Measurements from ENCODE around the gene CDH23.

The CDH23 gene

GRCh38 chr10:71604324-71605018, 207.8 kb downstream of the CDH23 start:
- no peak for DNase-seq (ENCODE audit: low read depth in 2 of 2)

GRCh38 chr10:71605263-71605962, 208.7 kb downstream of the CDH23 start:
- no peak for DNase-seq (ENCODE audit: low read depth in 2 of 2)

- DNase-seq (ENCODE audit: low read depth in 2 of 2), result no peak
These were observed 209.7 kb downstream of the CDH23 start for GRCh38 chr10:71606257-71607081.

GRCh38 chr10:71607082-71607443, 210.3 kb downstream of the CDH23 start:
- no peak for DNase-seq (ENCODE audit: low read depth in 2 of 2)

GRCh38 chr10:71608819-71609768, 212.4 kb downstream of the CDH23 start:
- peak; percentile 43 to 58 for DNase-seq (ENCODE audit: low read depth in 2 of 2)

- no peak for DNase-seq (ENCODE audit: low read depth in 2 of 2)
These were observed 213.9 kb downstream of the CDH23 start for GRCh38 chr10:71610651-71611050.

- no peak for DNase-seq (ENCODE audit: low read depth in 2 of 2)
These were observed 214.4 kb downstream of the CDH23 start for GRCh38 chr10:71611131-71611530.

GRCh38 chr10:71611709-71612422, 215.1 kb downstream of the CDH23 start:
- no peak for DNase-seq (ENCODE audit: low read depth in 2 of 2)

GRCh38 chr10:71613261-71613777, 216.6 kb downstream of the CDH23 start:
- DNase-seq (ENCODE audit: low read depth in 2 of 2), result no peak

GRCh38 chr10:71613877-71614276, 217.2 kb downstream of the CDH23 start:
- DNase-seq (ENCODE audit: low read depth in 2 of 2), result no peak

GRCh38 chr10:71614946-71615345, 218.2 kb downstream of the CDH23 start:
- DNase-seq (ENCODE audit: low read depth in 2 of 2), result no peak

GRCh38 chr10:71615538-71616329, 219.0 kb downstream of the CDH23 start:
- DNase-seq (ENCODE audit: low read depth in 2 of 2), result no peak

GRCh38 chr10:71616817-71617654, 220.3 kb downstream of the CDH23 start:
- no peak for DNase-seq (ENCODE audit: low read depth in 2 of 2)

- DNase-seq (ENCODE audit: low read depth in 2 of 2), result no peak
These were observed 221.5 kb downstream of the CDH23 start for GRCh38 chr10:71618176-71618575.

GRCh38 chr10:71618598-71618997, 221.9 kb downstream of the CDH23 start:
- no peak for DNase-seq (ENCODE audit: low read depth in 2 of 2)

- DNase-seq (ENCODE audit: low read depth in 2 of 2), result no peak
These were observed 223.9 kb downstream of the CDH23 start for GRCh38 chr10:71620642-71621041.

GRCh38 chr10:71621231-71622153, 224.8 kb downstream of the CDH23 start:
- DNase-seq (ENCODE audit: low read depth in 2 of 2), result no peak

- no peak for DNase-seq (ENCODE audit: low read depth in 2 of 2)
These were observed 225.4 kb downstream of the CDH23 start for GRCh38 chr10:71622154-71622526.

All from stimulated activated CD4-positive, alpha-beta T cell treated with anti-CD3 and anti-CD28 coated beads, Interleukin-1b, Interleukin-23, amount 100 ng/mL, for 4 hours (primary cell).